Neuronal stem cell (in vitro differentiated cells): Measurements from ENCODE around the gene EPB41L4B.

Source experiments
- DNase-seq: peaks from one replicate; pipeline ENCODE4 v3.0.0-alpha.2; 2013; ENCODE audit warnings: low spot score
- H2AFZ ChIP-seq: one replicate; pipeline ENCODE4 v1.6.1; 2013; ENCODE audit warnings: mild to moderate bottlenecking, low read length, inconsistent platforms
- H2AK5ac ChIP-seq: 2 replicates; pipeline ENCODE4 v1.6.1; 2013; ENCODE audit warnings: low read depth, mild to moderate bottlenecking, inconsistent platforms, low read length, moderate library complexity, mixed read lengths
- H2BK120ac ChIP-seq: 2 replicates; pipeline ENCODE4 v1.6.1; 2013; ENCODE audit warnings: low read depth, mild to moderate bottlenecking, inconsistent platforms, low read length, moderate library complexity, mixed read lengths
- H2BK12ac ChIP-seq: one replicate; pipeline ENCODE4 v1.6.1; 2013; ENCODE audit warnings: low read length, inconsistent platforms
- H2BK15ac ChIP-seq: 2 replicates; pipeline ENCODE4 v1.6.1; 2013; ENCODE audit warnings: mild to moderate bottlenecking, low read length, inconsistent platforms, mixed read lengths
- H2BK5ac ChIP-seq: one replicate; pipeline ENCODE4 v1.6.1; 2013; ENCODE audit warnings: inconsistent platforms, mild to moderate bottlenecking, low read length, moderate library complexity
- H3K14ac ChIP-seq: one replicate; pipeline ENCODE4 v1.6.1; 2013; ENCODE audit warnings: low read length, inconsistent platforms
- H3K18ac ChIP-seq: 2 replicates; pipeline ENCODE4 v1.6.1; 2013; ENCODE audit warnings: low read length, inconsistent platforms
- H3K23ac ChIP-seq: 2 replicates; pipeline ENCODE4 v1.6.1; 2013; ENCODE audit warnings: low read depth, mild to moderate bottlenecking, mixed read lengths, low read length, inconsistent platforms; ENCODE audit not compliant: poor library complexity
- H3K27ac ChIP-seq: replicated peaks from 3 replicates; pipeline ENCODE4 v1.5.1; 2013; ENCODE audit warnings: low read length, inconsistent platforms
- H3K27me3 ChIP-seq, 3 experiments: 2 replicates each; pipeline ENCODE4 v1.6.1; 2013; ENCODE audit warnings: low read length in 3 of 3, mild to moderate bottlenecking in 2 of 3, inconsistent platforms in 1 of 3, low read depth in 1 of 3, mixed read lengths in 1 of 3, moderate library complexity in 1 of 3; ENCODE audit not compliant: control insufficient read depth in 3 of 3, insufficient read depth in 3 of 3
- H3K36me3 ChIP-seq, 2 donors: replicated peaks in 1 of 2; 2 replicates each; pipeline ENCODE4 v1.6.1; 2013; ENCODE audit warnings: low read length in 2 of 2; ENCODE audit not compliant: control insufficient read depth in 2 of 2, insufficient read depth in 2 of 2
- H3K4ac ChIP-seq: 2 replicates; pipeline ENCODE4 v1.6.1; 2013; ENCODE audit warnings: inconsistent platforms, mild to moderate bottlenecking, low read length, moderate library complexity
- H3K4me1 ChIP-seq, 2 donors: 1 replicate in 1 of 2; 2 replicates in 1 of 2; pipeline ENCODE4 v1.6.1; 2013; ENCODE audit warnings: low read length in 2 of 2, low read depth in 1 of 2; ENCODE audit not compliant: control insufficient read depth in 2 of 2, insufficient read depth in 1 of 2
- H3K4me2 ChIP-seq: one replicate; pipeline ENCODE4 v1.6.1; 2013; ENCODE audit warnings: mild to moderate bottlenecking, low read length, inconsistent platforms; ENCODE audit not compliant: insufficient read depth, poor library complexity, severe bottlenecking
- H3K4me3 ChIP-seq, 2 donors: 2 replicates each; pipeline ENCODE4 v1.5.1; 2013; ENCODE audit warnings: low read length in 2 of 2, mild to moderate bottlenecking in 2 of 2, inconsistent platforms in 1 of 2, moderate library complexity in 1 of 2
- H3K79me1 ChIP-seq: one replicate; pipeline ENCODE4 v1.6.1; 2013; ENCODE audit warnings: low read depth, mild to moderate bottlenecking, inconsistent platforms, low read length, moderate library complexity
- H3K9ac ChIP-seq: one replicate; pipeline ENCODE4 v1.6.1; 2013; ENCODE audit warnings: mild to moderate bottlenecking, low read depth, low read length, inconsistent platforms; ENCODE audit not compliant: poor library complexity
- H3K9me3 ChIP-seq, 2 donors: replicated peaks in 1 of 2; 2 replicates each; pipeline versions ENCODE3 to v1.6.1; 2013; ENCODE audit warnings: low read length in 2 of 2, mild to moderate bottlenecking in 2 of 2, inconsistent platforms in 1 of 2, low read depth in 1 of 2, mixed read lengths in 1 of 2, moderate library complexity in 1 of 2; ENCODE audit not compliant: control insufficient read depth in 2 of 2, insufficient read depth in 1 of 2
- H4K8ac ChIP-seq: one replicate; pipeline ENCODE4 v1.6.1; 2013; ENCODE audit warnings: low read depth, mild to moderate bottlenecking, inconsistent platforms, low read length, moderate library complexity
- H4K91ac ChIP-seq: one replicate; pipeline ENCODE4 v1.6.1; 2013; ENCODE audit warnings: low read length, low read depth, mild to moderate bottlenecking, inconsistent platforms; ENCODE audit not compliant: poor library complexity
- WGBS, 2 donors: extraction: QIAGEN DNeasy Blood & Tissue Kit; methylation state at CpG; one replicate each; pipeline ENCODE4 v1.1.7; 2013; ENCODE audit warnings: missing lambda C conversion rate in 2 of 2, mixed read lengths in 1 of 2; ENCODE audit not compliant: insufficient read length in 2 of 2, insufficient replicate concordance in 1 of 2; ENCODE audit errors: extremely low coverage in 2 of 2; 5-methylcytosine and 5-hydroxymethylcytosine counted together

Gene EPB41L4B

GRCh38 chr9:109331353-109331752, 10.5 kb upstream of the EPB41L4B start:
- no peak overlapping the region for H3K27ac ChIP-seq
- H3K14ac ChIP-seq, result peak overlapping the region; percentile 76
- H3K9ac ChIP-seq, result no peak overlapping the region
- peak overlapping the region; percentile 27 for H2BK5ac ChIP-seq
- H2BK15ac ChIP-seq, result no peak overlapping the region
- DNase-seq, result no peak
- H4K91ac ChIP-seq, result no peak overlapping the region
- peaks cover 0 to 7% (median 0%) of the 10 kb centered on the region in 3 experiments for H3K27me3 ChIP-seq
- H3K23ac ChIP-seq, result no peak overlapping the region
- no peaks in the 10 kb centered on the region for H3K36me3 ChIP-seq
- H3K18ac ChIP-seq, result no peak overlapping the region
- no peak overlapping the region for H2BK12ac ChIP-seq
- H2BK120ac ChIP-seq, result peak overlapping the region; percentile 73
- WGBS, 2 donors, result no CpG with 5 or more reads among the region's 5 CpGs
- peaks cover 2 to 6% of the 10 kb centered on the region in 2 donors for H3K4me1 ChIP-seq
- no peak overlapping the region for H2AFZ ChIP-seq
- H3K9me3 ChIP-seq, result no peaks in the 10 kb centered on the region
- H3K4ac ChIP-seq, result no peak overlapping the region
- H3K4me2 ChIP-seq, result no peak overlapping the region
- H4K8ac ChIP-seq, result no peak overlapping the region
- H3K79me1 ChIP-seq, result peaks cover 2% of the 10 kb centered on the region
- H3K4me3 ChIP-seq, result no peak overlapping the region
- no peak overlapping the region for H2AK5ac ChIP-seq

GRCh38 chr9:109329638-109330258, 8.9 kb upstream of the EPB41L4B start:
- Histone ChIP-seq H2BK15ac (peak overlapping the region; percentile 10), H2BK12ac (no peak overlapping the region), H3K4ac (no peak overlapping the region), H3K4me1 (peaks cover 2 to 6% of the 10 kb centered on the region in 2 donors), H3K4me2 (no peak overlapping the region), H3K27ac (no peak overlapping the region), H3K9ac (no peak overlapping the region), H3K79me1 (peaks cover 2% of the 10 kb centered on the region), H3K4me3 (no peak overlapping the region), H3K23ac (no peak overlapping the region), H3K27me3 (peaks cover 0 to 6% (median 0%) of the 10 kb centered on the region in 3 experiments), H3K36me3 (no peaks in the 10 kb centered on the region), H3K14ac (no peak overlapping the region), H2BK5ac (no peak overlapping the region), H2BK120ac (no peak overlapping the region), H2AFZ (peak overlapping the region; percentile 81), H4K8ac (no peak overlapping the region), H2AK5ac (peak overlapping the region; percentile 61), H3K9me3 (no peaks in the 10 kb centered on the region), H3K18ac (no peak overlapping the region), H4K91ac (no peak overlapping the region)
- DNase-seq, result no peak
- no CpG with 5 or more reads among the region's 11 CpGs for WGBS, 2 donors

GRCh38 chr9:109328978-109329637, 8.2 kb upstream of the EPB41L4B start:
- Histone ChIP-seq H2BK5ac (no peak overlapping the region), H3K4me1 (peaks cover 2 to 6% of the 10 kb centered on the region in 2 donors), H3K36me3 (no peaks in the 10 kb centered on the region), H3K9me3 (no peaks in the 10 kb centered on the region), H2AK5ac (no peak overlapping the region), H3K4me3 (no peak overlapping the region), H3K27me3 (peaks cover 0 to 7% (median 0%) of the 10 kb centered on the region in 3 experiments), H3K79me1 (peaks cover 2% of the 10 kb centered on the region), H3K14ac (no peak overlapping the region), H3K23ac (no peak overlapping the region), H2AFZ (peak overlapping the region; percentile 81), H2BK12ac (no peak overlapping the region), H3K4ac (no peak overlapping the region), H2BK120ac (no peak overlapping the region), H3K4me2 (no peak overlapping the region), H3K27ac (no peak overlapping the region), H4K91ac (no peak overlapping the region), H4K8ac (no peak overlapping the region), H2BK15ac (no peak overlapping the region), H3K9ac (no peak overlapping the region), H3K18ac (no peak overlapping the region)
- DNase-seq, result no peak
- no CpG with 5 or more reads among the region's 12 CpGs for WGBS, 2 donors

GRCh38 chr9:109325089-109325488, 4.2 kb upstream of the EPB41L4B start:
- H2BK15ac ChIP-seq, result no peak overlapping the region

More at GRCh38 chr9:109325089-109325488, 4.2 kb upstream of the EPB41L4B start:
- Histone ChIP-seq H2BK12ac (no peak overlapping the region), H3K4ac (no peak overlapping the region), H3K4me1 (peaks cover 0 to 6% of the 10 kb centered on the region in 2 donors), H3K18ac (no peak overlapping the region), H3K36me3 (no peaks in the 10 kb centered on the region), H3K14ac (no peak overlapping the region), H3K4me2 (no peak overlapping the region), H2BK120ac (no peak overlapping the region), H3K23ac (no peak overlapping the region), H2BK5ac (no peak overlapping the region), H3K9ac (no peak overlapping the region), H3K79me1 (peaks cover 2% of the 10 kb centered on the region), H3K27ac (no peak overlapping the region), H2AK5ac (no peak overlapping the region), H2AFZ (no peak overlapping the region), H3K9me3 (no peaks in the 10 kb centered on the region), H4K8ac (no peak overlapping the region), H4K91ac (no peak overlapping the region), H3K4me3 (no peak overlapping the region), H3K27me3 (peaks cover 0 to 13% (median 0%) of the 10 kb centered on the region in 3 experiments)
- DNase-seq, result no peak
